ENCODE data around the gene CROCC2.

DNA sequence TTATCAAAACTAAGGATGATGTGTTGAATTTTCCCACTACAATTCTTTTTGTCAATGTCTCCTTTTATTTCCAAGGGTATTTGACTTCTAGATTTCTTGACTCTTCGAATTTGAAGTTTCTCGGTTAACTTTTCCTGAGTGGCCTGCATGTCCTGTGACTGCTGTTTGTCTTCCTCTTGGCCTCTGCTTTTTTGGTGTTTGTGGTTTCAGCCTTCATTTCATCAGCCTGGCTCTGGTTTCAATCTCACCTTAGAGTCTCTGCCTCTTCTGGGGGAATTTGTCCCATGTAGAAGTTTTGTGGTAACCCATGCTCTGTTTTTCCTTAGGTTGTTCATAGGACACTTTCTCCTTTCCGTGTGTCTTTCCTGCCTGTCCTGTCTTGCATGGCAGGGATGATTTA is 64.0 kb downstream of the CROCC2 start:
- TF ChIP-seq, protein P1, sequence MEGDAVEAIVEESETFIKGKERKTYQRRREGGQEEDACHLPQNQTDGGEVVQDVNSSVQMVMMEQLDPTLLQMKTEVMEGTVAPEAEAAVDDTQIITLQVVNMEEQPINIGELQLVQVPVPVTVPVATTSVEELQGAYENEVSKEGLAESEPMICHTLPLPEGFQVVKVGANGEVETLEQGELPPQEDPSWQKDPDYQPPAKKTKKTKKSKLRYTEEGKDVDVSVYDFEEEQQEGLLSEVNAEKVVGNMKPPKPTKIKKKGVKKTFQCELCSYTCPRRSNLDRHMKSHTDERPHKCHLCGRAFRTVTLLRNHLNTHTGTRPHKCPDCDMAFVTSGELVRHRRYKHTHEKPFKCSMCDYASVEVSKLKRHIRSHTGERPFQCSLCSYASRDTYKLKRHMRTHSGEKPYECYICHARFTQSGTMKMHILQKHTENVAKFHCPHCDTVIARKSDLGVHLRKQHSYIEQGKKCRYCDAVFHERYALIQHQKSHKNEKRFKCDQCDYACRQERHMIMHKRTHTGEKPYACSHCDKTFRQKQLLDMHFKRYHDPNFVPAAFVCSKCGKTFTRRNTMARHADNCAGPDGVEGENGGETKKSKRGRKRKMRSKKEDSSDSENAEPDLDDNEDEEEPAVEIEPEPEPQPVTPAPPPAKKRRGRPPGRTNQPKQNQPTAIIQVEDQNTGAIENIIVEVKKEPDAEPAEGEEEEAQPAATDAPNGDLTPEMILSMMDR (IDR thresholded peaks at IDR 0.05) = no peak
- no peak for TF ChIP-seq POLR2A (IDR thresholded peaks at IDR 0.05)

Data from sigmoid colon (tissue), 3 donors.